ENCODE data around the gene USP34.

Gene USP34

DNA sequence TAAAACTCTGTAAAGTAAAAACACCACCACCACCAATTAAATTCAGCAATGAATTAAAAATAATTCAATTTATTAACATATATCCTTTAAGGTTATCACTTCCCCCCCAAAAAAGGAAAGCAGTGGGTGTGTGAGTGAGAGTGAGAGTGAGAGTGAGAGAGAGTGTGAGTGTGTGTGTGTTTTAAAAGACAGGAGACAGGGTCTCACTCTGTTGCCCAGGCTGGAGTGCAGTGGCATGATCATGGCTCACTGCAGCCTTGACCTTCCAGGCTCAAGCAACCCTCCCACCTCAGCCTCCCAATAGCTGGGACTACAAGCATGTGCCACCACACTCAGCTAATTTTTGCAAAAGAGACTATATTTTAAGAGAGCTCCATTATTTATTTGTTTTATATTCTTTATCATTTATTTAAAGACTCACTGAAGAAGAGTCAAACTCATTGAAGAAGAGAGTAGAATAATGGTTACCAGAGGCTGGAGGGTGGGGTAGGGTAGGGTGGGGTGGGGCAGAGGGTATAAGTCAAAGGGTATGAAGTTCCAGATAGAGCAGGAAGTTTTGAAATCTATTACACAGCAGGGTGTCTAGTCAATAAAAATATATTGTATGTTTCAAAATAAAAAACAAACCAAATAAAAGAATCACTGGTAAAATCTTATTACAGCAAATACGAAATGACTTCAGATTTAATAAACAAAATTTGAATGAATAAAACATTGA is 187.3 kb downstream of the USP34 start:
- DNase-seq: no peak

DNA sequence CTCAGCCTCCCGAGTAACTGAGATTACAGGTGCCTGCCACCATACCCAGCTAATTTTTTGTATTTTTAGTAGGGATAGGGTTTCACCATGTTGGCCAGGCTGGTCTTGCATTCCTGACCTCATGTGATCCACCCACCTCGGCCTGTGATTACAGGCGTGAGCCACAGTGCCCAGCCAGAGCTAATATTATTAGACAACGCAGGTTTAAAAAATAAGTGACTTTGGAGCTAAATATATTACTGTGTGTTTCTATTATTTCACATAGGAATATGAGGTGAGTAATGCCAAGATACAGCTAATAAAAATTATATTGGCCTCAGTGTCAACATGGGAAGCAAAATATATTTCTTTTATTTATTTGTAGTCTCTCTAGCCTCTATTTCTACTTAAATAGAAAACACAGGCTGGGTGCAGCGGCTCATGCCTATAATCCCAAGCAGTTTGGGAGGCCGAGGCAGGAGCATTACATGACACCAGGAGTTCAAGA is 188.7 kb downstream of the USP34 start:
- no peak for DNase-seq

DNA sequence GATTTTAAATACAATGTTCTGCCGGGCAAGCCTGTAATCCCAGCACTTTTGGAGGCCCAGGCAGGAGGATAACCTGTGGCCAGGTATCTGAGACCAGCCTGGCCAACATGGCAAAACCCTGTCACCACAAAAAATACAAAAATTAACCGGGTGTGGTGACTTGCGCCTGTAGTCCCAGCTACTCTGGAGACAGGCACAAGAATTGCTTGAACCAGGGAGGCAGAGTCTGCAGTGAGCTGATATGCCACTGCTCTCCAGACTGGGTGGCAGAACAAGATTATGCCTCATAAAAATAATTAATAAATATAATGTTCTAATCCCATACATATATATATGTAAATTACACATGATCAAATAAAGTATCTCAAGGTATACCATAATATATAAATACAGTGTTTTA is 189.6 kb downstream of the USP34 start:
- DNase-seq: no peak

DNA sequence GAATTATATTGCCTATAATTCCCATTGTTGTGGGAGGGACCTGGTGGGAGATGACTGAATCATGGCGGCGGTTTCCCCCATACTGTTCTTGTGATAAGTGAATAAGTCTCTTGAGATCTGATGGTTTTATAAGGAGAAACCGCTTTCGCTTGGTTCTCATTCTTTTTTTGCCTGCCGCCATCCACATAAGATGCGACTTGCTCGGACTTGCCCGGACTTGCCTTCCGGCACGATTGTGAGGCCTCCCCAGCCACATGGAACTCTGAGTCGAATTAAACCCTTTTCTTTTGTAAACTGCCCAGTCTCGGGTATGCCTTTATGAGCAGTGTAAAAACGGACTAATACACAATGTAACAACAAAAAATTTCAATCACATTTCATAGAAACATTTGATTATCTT is 193.1 kb downstream of the USP34 start:
- DNase-seq: no peak

DNA sequence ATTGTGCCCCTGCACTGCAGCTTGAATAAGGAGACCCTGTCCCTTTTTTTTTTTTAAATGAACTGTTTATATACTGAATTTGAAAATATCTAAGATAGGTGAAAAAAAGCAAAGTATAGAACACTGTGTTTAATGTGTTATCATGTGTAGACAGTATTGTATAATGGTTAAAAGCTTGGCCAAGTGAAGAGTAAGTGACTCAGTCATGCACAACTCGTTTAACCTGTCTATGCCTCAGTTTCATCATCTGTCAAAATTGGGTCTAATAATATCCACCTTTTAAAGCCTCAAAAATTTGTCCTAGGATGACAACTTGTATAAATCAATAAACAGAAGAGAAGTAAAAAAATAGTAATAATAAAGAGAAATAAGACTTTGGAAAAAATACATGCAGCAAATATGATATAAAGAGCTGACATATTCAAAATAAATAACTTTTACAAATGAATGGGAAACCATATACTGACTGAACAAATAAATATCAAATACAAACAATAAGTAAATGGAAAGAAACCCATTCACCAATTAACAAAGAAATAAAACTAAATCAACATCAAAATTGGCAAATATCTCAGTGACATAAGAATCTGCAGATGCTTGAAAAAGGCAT is 195.2 kb downstream of the USP34 start:
- DNase-seq: no peak

DNA sequence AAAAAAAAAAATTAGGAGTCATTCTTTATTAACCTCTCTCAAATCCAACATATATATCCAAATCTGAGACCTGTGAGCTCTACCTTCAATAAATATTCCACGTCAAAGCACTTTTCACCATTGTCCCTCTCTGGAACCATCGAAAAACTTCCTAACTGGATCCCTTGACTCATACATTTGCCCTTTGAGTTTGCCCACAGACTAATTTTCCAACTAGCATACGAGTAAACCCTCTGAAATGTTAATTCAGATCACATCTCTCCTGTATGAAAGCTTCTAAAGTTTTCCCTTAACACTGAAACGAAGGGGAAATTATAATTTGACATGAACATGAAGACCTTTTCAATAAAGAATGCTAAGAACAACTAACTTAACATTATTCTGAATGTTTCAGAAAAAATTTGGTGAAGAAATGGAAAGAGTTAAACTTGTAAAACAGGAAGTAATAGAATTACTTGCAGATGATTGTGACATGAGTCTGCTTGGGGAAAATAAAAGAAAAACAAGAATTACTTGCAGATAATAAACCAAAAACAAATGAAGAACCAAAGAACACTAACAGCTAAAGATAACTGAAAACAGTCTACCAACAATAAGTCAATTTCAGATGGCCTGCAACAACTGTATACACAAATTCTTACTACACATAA is 198.3 kb downstream of the USP34 start:
- DNase-seq: no peak

DNA sequence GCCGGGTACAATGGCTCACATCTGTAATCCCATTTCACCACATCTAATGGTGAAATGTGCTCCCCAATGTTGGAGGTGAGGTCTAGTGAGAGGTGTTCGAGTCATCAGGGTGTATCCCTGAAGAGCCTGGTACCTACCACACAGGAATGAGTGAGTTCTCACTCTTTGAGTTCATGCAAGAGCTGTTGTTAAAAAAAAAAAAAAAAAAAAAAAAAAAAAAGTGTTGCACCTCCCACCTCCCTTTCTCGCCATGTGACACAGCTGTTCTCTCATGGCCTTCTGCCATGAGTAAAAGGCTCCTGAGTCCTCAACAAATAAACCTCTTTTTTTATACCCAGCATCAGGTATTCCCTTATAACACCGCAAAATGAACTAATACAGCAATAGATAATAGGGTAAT is 202.6 kb downstream of the USP34 start:
- DNase-seq: no peak

DNA sequence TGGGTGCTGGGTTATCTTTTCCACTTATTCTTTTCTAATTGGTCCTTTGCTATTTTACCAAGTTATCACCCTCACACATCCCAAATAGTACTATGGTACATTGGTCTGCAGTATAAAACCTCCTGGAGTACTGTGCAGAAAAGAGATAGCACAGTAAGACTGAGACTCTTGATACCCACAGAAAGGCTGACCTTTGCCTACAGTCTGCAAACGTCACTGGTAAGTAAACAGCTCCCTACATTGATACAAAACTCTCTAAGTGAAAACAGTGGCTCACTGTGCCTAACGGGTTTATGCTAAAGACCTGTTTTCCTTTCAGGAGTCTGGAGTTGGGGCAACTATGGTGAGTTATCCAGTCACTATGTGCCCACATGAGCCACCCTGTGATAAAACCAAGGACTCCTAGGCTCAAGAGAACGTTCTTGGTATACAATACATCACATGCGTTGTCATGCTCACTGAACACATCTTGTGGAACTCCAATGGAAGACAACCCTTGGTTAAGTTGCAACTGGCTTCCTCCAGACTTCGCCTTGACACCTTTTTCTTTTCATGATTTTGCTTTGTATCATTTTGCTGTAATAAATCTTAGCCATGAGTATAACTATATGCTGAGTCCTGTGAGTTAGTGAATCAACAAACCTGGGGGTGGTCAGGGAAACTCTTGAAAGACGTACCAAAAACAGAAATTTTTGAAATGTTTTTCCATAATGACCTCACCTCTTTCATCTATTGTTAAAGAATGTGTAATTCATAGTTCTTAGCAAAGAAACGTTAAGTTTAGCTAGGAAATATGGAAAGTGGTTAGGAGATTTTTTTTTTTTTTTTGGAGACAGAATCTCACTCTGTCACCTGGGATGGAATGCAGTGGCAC is 204.0 kb downstream of the USP34 start:
- DNase-seq: no peak

DNA sequence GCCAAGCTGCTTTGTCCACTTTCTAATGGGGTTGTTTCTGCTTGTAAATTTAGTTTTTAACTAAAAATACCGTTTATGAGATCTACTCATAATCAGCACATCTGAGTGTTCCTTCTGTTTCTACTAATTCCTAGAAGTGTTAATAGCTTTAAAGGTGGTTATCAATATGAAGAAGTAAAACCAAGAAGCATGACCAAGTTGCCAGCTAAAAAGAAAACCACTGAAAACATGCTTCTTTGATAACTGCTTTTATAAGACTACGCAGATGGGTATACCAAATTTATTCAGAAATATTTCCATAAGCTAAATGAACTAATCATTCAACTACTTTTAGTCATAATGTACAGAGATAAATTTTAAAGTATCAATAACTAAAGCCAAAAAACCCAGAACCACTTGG is 207.1 kb downstream of the USP34 start:
- DNase-seq: no peak

DNA sequence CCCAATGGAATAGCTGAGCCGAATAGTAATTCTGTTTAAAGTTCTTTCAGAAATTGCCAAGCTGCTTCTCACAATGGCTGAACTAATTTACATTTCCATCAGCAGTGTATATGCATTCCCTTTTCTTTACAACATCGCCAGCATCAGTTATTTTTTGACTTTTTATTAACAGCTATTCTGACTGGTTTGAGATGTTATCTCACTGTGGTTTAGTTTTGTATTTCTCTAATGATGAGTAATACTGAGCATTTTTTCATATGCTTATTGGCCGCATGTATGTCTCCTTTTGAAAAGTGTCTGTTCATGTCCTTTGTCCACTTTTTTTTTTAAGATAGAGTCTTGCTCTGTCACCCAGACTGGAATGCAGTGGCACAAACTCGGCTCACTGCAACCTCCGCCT is 208.2 kb downstream of the USP34 start:
- no peak for DNase-seq

DNA sequence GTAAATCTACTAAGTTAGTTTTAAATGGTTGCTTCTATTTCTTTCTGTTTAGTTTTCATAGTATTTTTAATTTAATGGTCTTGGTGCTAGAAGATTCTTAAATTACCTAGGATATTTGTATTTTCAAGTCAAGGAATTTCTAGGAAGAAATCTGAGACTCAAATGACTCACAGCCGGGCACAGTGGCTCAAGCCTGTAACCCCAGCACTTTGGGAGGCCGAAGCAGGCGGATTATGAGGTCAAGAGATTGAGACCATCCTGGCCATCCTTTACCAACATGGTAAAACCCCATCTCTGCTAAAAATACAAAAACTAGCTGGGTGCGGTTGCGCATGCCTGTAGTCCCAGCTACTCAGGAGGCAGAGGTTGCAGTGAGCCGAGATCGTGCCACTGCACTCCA is 213.4 kb downstream of the USP34 start:
- DNase-seq: no peak

DNA sequence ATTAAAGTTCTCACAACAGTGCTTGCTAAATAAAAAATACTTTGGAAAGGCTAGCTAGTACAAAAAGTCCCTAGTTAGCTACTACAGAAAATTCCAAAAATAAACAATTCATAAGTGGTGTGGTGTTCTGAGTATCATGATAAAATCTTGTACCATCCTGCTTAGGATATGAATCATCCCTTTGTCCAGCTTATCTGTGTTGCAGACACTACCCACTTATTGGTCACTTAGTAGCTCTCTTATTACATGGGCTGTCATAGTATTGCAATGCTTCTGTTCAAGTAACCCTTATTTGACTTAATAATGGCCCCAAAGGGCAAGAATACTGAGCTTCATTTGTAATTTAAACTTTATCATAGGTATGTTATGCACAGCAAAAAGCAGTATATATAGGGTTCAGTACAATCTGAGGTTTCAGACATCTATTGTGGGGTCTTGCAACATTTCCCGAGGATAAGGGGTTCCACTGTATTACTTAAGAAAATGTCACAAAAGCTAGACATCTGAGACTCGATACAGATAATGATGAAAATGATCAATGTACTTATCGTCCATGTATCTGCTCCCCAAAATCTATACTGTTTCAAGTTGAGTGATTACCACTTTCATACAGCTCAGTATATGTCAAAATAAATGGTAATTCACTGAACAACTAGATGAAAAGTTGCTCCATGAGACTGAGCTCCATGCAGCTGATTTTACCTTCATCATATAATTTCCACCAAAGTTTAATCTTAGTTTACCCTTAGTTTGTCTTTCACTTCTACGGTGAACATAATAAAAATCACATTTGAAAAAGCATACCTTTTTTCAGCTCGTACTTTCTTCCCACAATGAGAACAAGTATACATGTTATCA is 215.1 kb downstream of the USP34 start:
- DNase-seq: no peak

DNA sequence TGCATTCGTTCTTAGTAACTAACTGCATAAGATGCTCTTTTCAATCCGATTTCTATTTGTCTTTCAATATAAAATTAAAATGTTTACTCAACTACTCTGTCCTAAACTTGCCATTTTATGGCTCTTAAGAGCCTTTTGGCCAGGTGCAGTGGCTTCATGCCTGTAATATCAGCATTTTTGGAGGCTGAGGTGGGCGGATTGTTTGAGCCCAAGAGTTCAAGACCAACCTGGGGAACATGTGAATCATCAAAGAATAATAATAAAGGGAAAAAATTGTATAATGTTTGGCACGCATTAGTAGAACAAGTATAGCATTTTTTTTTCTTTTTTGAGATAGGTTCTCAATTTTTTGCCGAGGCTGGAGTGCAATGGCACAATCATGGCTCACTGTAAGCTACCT is 216.4 kb downstream of the USP34 start:
- no peak for DNase-seq

DNA sequence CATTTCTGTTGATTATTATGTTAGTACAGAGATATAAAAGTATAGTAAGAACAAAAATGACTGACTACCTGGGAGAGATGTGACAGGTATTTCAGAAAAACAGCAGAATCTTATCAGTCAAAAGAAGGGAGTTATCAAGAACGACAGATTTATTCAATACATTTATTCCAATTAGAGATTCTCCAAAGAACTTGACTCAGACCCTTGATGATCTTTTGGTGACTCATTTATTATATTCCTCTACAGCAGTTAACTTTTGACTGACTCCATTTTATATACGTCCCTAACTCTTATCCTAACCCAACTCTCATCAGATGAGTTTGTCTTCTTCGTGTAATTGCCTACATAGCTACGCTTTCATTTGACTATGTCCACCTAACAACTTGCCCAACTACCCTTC is 217.8 kb downstream of the USP34 start:
- no peak for DNase-seq

DNA sequence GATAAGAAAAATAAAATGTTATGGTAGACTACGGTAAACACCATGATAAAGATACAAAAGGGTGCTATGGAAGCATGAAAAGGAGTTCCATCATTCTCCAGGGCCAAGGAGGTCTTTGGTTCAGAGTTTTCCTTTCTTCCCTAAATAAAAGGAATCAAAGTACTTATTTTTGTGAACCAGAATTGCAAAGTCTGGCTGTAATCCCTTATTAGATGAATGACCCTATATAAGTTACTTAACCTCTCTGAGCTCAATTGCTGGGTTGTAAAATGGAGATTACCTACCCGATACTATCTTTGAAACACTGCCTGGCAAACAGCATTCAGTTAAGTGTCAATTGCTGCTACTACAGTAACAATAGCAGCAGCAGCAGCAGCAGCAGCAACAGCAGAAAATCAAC is 218.9 kb downstream of the USP34 start:
- no peak for DNase-seq

DNA sequence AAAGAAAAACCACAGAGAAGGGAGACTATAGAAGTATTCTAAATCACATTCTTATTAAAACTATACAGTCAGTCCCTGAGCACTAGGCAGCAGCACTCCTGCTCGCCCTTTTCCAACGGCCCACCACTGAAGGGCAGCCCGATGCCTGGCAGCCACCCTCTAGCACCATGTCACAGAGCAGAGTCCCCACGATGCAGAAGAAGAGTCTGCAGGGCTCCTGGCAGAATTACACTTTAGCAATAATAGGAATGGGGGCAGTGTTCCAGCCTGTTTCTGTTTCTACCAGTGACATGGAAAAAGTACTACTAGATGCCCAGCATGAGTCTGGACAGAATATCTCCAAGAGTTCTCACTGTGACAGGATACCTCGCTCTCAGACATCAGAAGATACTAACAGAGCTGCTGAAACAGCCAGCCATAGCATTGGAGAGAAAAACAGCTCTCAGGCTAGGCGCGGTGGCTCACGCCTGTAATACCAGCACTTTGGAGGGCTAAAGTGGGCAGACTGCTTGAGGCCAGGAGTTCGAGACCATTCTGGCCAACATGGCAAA is 221.3 kb downstream of the USP34 start:
- DNase-seq: no peak

DNA sequence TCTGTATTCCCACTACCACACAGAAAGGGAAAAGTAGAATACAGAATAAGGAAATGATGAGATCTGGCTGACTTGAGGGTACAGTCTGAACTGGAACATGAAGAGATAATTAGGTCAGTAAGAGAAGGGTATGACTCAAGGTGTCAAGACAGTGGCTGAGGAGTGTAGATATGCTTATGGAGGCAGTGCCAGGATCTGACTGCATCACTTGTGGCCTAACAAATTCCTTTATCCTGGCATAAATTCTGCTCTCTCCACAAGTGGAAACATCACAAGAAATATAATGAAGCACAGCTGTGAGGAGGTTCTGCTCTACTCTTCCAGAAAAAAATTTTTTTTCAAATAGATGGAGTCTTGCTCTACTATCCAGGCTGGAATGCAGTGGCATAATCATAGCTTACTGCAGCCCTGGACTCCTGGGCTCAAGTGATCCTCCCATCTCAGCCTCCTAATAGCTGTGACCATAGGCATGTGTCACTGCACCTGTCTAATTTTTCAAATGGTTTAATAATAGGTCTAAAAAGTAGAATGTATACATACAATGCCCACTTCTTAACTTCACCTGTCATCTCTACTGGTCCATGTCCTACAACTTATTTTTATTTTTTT is 223.6 kb downstream of the USP34 start:
- no peak for DNase-seq

DNA sequence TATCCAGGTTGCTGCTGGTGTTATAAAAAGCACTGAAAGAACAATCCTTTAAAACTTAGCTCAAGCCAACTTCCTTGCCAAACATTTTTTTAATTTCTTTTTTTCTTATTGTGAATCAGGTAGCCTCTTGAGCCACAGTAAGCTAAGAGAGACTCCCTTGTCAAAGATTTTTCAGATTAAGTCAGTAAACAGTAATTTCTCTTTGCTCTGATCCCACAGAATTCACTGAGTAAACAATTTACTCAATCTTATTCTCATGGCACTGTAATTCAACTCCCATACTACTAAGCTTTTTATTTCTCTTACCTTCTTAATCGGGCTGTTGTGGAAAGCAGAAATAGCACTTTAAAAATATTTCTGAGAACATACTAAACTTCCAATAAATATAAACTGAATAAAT is 226.2 kb downstream of the USP34 start:
- DNase-seq: no peak

DNA sequence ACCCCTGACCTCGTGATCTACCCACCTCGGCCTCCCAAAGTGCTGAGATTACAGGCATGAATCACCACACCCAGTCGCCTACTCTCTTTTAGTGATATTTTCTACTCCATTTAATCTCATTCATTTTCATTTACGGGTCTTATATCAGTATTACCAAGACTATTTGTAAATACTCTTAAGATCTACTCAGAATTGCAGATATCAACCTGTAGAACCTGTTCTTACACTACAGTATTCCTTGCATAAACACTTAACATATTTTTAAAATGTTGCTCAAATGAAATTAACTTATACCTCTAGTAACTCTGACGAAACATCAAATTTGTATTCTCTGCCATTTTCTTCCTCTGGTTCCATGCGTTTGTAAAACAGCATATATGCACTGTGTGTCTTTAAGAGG is 229.6 kb downstream of the USP34 start:
- DNase-seq: no peak

DNA sequence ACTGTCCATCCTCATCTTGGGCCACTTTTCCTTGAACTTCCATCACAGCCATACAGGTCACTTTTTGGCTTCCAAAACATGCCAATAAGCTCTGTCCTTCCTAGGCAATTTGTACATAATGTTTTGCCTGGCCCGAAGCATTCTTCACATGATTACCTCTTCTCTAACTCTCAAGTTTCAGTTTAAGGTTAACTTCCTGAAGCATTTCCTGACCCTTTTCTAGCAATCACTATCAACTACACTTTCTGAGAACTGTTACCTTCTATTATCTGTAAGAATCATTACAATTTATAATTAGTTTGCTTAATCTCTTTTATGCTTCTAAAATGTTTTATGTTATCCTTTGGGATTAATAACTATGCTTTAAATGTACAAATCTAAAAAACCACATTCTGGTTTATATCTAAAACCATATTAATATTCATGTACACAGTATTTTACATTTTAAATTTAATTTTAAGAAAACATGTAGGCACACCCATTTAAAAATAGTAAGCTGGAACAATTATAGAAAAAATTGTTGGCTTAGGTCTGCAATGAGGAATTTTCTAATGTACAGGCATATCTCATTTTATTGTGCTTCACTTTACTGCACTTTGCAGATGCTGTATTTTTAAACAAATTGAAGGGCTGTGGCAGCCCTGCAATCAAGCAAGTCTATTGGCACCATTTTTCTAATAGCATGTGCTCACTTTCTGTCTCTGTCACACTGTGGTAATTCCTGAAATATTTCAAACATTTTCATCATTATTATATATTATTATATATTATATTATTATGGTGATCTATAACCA is 232.5 kb downstream of the USP34 start:
- DNase-seq: no peak

DNA sequence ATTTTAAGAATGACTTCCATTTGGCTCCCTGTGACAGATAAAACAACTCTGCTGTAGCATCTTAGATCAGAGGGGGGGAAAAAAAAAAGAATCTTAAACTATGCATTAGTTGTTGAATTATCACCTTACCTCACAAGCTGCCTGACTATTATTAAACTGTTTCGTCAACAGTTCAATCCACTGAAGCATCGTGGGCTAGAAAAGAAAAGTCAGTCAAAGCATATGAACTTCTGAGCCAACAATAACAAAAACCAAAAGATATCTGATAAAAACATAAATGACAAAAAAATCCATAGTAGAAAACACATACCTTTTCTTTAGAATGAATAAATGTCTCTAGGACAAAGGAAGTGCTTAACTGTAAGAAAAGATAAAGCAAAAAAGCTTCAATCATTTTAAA is 235.2 kb downstream of the USP34 start:
- DNase-seq: no peak

Data from NCI-H1436 treated with DMSO at 0.1 percent for 48 hours (cell line).